SW 1271 (cell line): ENCODE measurements around the gene RNF144A.

Source experiments
- DNase-seq, 2 experiments: peaks; one replicate each; lab custom pipeline; 2025; lab: John Stamatoyannopoulos, UW

RNF144A gene

DNA sequence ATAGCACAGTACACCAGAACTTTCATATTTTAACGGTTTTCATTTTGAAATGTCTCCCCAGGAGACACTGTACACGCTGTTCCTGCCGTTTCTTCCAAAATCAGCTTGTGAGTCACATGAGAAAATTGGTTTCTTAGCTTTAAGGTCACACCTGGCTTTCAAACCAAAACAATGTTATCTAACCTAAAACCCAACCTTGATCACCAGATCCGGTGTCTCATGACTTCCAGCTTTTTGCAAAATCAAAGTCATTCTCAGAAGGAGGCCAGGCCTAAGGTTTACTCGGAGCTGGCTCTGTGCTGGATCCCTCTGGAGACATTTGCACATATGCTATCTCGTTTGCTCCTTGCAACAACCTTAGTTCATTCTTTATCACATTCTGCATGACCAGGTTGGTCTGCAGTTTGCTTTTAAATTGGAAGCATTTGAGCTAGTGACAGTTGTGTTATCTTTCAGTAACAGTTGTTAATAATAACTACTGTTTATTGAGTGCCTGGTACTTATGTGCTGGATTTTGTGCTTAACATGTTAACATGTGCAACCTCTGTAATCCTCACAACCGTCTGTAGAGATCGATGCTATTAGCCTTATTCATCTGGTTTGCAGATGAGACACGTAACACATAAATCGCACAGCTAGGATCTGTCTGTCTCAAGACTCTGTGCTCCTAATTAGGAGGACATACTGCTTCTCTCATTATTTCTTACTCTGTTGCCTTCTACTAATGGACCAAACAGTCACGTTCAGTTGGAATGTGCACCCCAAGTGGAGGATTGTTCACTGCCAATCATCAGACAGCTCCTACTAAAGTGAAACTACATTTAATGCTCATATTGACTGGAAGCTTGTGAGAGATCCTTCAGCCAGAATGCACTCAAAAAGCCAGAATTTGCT is 105.5 kb downstream of the RNF144A start:
- DNase-seq: no peak

GRCh38 chr2:7023542-7023941 is 106.3 kb downstream of the RNF144A start:
- DNase-seq: no peak

DNA sequence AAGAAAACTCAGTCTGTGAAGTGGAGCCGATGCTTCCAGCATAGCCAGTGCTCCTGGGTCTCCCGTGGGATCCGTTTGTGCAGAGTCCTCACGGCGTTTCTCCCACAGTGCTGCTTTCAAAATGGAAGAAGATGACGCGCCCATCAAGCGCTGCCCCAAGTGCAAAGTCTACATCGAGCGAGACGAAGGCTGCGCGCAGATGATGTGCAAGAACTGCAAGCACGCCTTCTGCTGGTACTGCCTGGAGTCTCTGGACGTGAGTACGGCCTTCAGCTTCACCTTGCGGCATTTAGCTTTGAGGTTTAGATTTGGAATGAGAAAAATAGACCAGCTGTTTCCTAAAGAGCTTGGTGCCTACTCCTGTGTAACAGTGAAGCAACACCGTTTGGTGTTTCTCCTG is 107.0 kb downstream of the RNF144A start:
- DNase-seq: no peak

DNA sequence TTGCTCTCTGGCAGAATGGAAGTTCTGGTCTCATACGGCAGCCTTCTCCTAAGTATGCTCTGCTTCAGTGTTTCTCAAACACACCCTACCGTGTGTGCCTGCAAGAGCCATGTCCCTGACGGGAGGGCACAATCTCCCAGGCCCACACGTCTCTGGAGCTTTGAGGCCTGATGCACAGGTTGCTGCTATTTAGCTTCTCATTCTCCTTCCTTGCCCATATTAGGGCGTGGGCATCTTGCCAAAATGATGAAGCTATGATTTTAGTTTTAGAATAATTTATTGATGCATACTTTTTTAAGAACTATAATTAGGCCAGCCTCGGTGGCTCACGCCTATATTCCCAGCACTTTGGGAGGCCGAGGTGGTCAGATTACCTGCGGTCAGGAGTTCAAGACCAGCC is 107.9 kb downstream of the RNF144A start:
- no peak for DNase-seq

GRCh38 chr2:7026742-7027141 is 109.5 kb downstream of the RNF144A start:
- no peak for DNase-seq

DNA sequence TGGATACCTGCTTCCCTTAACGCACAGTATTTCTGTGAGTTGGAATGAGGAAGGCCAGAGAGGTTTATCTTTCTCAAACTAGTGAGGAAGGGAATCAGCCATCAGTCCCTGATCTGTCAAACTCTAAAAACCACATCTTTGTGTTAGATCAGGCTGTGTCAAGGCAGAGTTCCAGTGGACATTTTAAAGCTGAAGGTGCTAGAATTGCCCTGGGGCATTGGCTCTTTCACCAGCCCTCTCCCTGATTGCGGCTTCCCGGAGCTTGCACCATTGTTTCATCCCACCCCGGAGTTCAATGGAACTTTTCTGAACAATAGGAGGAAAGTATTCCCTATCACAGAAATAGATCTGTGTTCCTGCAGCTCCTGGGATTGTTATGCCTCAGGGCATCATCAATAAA is 110.2 kb downstream of the RNF144A start:
- no peak for DNase-seq

DNA sequence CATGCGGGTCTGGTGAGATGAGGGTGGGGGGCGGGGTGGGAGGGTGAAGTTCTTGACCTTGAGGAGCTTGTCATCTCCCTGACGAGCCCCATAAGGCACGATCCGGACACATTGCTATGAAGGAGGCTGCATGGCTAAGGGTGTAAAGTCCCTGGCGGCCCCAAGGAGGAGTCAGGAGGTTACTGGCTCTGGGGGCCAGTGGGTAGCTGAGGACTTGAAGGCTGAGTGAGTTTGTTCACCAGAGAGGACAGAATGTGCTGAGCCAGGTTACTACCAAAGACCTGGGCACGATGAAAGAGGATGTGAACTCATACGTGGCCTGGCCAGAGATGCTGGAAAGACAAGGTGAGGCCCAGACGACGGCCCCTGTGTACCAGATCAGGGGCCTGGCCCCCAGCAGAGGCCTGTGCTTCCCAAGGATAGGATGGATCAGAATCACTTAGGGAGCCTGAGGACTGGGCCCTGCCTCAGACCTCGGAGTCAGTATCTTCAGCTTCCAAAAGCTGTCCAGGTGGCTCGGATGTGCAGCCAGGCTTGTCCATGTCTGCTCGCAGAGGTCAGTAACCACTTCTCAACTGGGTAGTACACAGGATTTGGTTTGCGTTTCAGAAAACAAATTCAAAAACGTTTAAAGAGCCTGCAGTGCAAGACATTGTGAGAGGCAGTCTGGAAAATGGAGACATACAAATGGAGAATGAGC is 110.9 kb downstream of the RNF144A start:
- no peak for DNase-seq

DNA sequence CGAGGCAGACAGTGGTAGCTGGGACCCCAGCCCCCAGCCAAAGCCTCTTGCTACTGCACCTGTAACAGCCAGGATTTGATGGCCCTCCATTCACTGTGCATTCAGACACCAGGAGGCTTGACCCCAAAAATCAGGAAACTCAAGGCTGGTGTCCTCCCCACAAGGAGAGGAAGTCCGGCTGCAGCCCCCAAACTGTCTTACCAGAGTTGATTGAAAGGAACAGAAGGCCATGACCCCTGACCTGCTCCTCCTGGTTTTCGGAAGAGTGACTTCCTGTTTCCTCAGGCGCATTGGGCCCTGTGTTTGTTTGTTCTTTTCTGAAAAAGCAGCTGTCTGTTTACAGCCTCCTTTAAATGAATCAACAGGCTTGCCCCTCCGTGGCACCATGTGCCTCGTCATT is 111.6 kb downstream of the RNF144A start:
- DNase-seq: no peak

- DNase-seq: no peak
Measured at GRCh38 chr2:7029291-7030059, 112.3 kb downstream of the RNF144A start.

DNA sequence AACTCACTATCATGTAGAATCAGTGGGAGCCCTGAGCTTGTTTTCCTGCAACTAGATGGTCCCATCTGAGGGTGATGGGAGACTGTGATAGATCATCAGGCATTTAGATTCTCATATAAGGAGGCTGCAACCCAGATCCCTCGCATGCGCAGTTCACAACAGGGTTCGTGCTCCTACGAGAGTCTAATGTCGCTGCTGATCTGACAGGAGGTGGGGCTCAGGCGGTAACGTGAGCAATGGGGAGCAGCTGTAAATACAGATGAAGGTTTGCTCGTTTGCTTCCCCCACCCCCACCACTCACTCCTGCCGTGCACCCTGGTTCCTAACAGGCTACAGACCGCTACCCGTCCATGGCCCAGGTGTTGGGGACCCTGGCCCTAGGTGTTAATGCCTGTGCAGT is 113.6 kb downstream of the RNF144A start:
- no peak for DNase-seq

- no peak for DNase-seq
Measured at GRCh38 chr2:7031547-7032245, 114.5 kb downstream of the RNF144A start.

GRCh38 chr2:7032371-7032770 is 115.2 kb downstream of the RNF144A start:
- DNase-seq: no peak

DNA sequence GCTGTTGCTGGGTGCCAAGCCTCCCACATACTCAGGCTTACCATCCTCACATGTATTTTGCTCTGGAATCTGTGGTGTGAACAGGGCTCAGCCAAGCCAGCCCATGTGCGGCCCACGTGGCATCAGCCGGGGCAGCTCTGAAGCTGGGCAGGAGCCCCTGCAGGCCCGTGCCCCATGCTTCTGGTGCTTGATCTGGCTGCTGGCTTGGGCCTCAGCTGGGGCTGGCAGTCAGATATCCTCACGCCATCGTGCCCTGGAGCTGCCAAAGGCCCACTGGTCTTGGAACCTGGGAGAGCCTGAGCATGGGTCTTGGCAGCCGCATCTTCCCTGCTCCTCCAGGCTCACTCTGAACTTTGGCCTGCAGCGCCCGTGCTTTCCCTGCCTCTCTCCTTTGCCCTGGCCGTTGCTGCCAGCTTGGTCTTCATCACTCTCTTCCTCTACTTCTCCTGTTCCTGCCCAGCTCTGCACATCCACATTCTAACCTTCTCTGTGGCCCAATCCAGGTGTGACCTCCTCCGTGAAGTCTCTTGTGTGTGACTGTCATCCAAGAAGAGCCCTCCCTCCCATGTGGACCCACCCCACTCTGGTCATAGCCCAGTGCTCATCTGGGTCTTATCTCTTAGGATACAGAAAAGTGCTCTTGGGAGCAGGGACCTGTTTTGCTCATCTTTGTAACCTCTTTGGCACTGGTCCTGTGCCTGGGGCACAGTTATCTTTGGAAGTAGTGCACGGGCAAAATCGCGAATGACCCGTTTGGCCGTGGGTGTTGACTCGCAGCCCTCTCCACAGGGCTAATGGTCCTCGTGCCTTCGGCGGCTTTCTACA is 116.1 kb downstream of the RNF144A start:
- no peak for DNase-seq

- DNase-seq: no peak
Measured at GRCh38 chr2:7034303-7034702, 117.1 kb downstream of the RNF144A start.

- DNase-seq: no peak
Measured at GRCh38 chr2:7035884-7036283, 118.7 kb downstream of the RNF144A start.

DNA sequence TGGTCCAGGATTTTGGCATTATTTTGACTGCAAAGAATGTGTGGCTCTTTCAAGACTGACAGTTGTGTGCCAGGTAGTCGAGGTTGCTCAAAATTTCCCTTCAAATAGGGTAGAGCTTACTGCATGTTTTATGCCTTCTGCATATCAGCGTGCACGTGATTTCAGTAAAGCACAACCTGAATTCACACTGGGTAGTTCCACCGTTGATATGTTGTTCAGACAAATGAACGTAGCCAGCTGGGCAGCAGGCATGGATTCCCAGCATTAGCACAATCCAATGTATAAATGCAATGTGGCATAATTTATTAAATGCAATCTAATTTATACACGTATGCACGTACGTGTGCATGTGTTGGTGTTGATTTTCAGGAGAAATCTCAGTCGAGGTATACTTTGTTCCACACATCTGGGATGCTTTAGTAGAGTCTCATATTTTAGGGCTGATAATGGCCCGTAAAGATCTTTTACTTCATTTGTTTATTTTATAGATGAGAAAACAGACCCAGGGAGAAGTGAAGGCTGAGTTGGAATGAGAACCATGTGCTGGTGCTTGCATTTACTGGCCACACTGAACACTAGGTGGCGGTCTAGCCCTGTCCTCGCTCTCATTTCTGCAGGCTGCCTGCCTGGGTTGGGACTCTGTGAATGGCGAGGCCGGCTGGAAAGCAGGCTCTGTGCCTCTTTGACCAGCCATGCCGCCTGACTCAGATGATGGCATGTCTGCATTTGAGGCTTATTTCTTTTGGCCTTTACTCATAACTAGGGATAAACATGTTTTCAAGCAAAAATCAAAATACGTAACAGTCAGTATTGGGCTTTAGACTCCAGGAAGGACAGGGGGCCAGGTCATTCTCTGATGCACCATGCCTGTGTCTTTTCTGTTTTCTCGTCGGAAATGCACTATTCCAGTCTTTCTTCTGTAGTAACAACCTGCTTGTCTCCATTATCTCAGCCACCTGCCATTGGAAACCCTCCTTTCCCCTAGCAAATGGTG is 120.4 kb downstream of the RNF144A start:
- DNase-seq: peak in 1 of 2 experiments; percentile 25

DNA sequence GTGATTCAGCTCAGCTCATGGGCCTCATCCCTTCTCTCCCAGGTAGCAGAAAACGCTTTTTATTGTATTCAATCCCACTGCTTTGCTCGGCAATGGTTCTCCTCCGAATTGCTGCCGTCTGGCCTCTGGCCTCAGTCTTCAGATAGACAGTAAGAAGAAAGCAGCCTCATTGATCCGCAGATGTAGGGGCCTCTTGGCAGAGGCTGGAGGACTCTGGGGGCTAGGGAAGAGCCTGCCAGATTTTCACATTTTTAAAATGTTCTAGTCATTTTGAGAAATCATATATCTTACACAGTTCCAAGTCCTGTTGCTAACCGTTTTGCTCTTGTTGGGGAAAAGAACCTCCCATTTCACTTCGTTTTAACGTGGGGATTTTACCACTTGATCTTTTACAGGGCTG is 123.3 kb downstream of the RNF144A start:
- DNase-seq: no peak

- DNase-seq: no peak
Measured at GRCh38 chr2:7041421-7041820, 124.2 kb downstream of the RNF144A start.

GRCh38 chr2:7043690-7044089 is 126.5 kb downstream of the RNF144A start:
- no peak for DNase-seq
